ENCODE measurements around the gene LHPP.
A peak's percentile ranks its signal among the peaks of the same experiment; 100 is the strongest.

LHPP gene

GRCh38 chr10:124644771-124645415 lies 183.3 kb downstream of the LHPP start:
- Histone ChIP-seq H3K9me2 (ENCODE audit: low read depth, low read length) (no peaks in the 10 kb centered on the region), H4K20me1 (ENCODE audit: insufficient read depth, low read length) (no peaks in the 10 kb centered on the region), H3K27me3 (ENCODE audit: insufficient read depth, low read length) (no peaks in the 10 kb centered on the region), H3K9ac (ENCODE audit: low read length) (no peak overlapping the region), H3F3A (ENCODE audit: insufficient read depth, low read length) (no peaks in the 10 kb centered on the region), H3K79me2 (ENCODE audit: insufficient read depth, low read length) (peaks cover 4% of the 10 kb centered on the region; the same call in 1 of the 2 replicates), H3K36me3 (ENCODE audit: insufficient read depth, low read length) (peaks cover 32% of the 10 kb centered on the region), H2AFZ (ENCODE audit: low read length) (no peak overlapping the region), H3K4me1 (ENCODE audit: insufficient read depth, low read length, severe bottlenecking) (peaks cover 92% of the 10 kb centered on the region), H3K27ac (ENCODE audit: low read depth, low read length, poor library complexity, severe bottlenecking) (peak overlapping the region; percentile 32), H3K4me3 (ENCODE audit: low read depth, low read length, poor library complexity, severe bottlenecking) (no peak overlapping the region), H3K4me2 (ENCODE audit: low read length) (no peak overlapping the region), H3K9me3 (ENCODE audit: low read length) (no peaks in the 10 kb centered on the region)
- TF ChIP-seq CTCF (IDR thresholded peaks at IDR 0.05; ENCODE audit: low read length) (peak; percentile 46), EZH2 (IDR thresholded peaks at IDR 0.05; ENCODE audit: borderline replicate concordance, low read length) (no peak)

- no peaks in the 10 kb centered on the region for H3K27me3 ChIP-seq (ENCODE audit: insufficient read depth, low read length)
- H3K27ac ChIP-seq (ENCODE audit: low read depth, low read length, poor library complexity, severe bottlenecking) = no peak overlapping the region
- peaks cover 89% of the 10 kb centered on the region for H3K4me1 ChIP-seq (ENCODE audit: insufficient read depth, low read length, severe bottlenecking)
- no peaks in the 10 kb centered on the region for H3K9me2 ChIP-seq (ENCODE audit: low read depth, low read length)
- no peaks in the 10 kb centered on the region for H4K20me1 ChIP-seq (ENCODE audit: insufficient read depth, low read length)
- no peak overlapping the region for H3K4me2 ChIP-seq (ENCODE audit: low read length)
- TF ChIP-seq EZH2 (IDR thresholded peaks at IDR 0.05; ENCODE audit: borderline replicate concordance, low read length) = no peak
- TF ChIP-seq CTCF (IDR thresholded peaks at IDR 0.05; ENCODE audit: low read length) = no peak
- H2AFZ ChIP-seq (ENCODE audit: low read length) = no peak overlapping the region
- no peaks in the 10 kb centered on the region for H3F3A ChIP-seq (ENCODE audit: insufficient read depth, low read length)
- H3K79me2 ChIP-seq (ENCODE audit: insufficient read depth, low read length) = peaks cover under 1% of the 10 kb centered on the region; the same call in 1 of the 2 replicates
- H3K9me3 ChIP-seq (ENCODE audit: low read length) = no peaks in the 10 kb centered on the region
- no peak overlapping the region; the same call in 1 of the 2 replicates for H3K9ac ChIP-seq (ENCODE audit: low read length)
- H3K36me3 ChIP-seq (ENCODE audit: insufficient read depth, low read length) = peaks cover 36% of the 10 kb centered on the region
- no peak overlapping the region for H3K4me3 ChIP-seq (ENCODE audit: low read depth, low read length, poor library complexity, severe bottlenecking)
These were observed 184.0 kb downstream of the LHPP start for GRCh38 chr10:124645467-124646095.

- peak overlapping the region; percentile 45 for H3K27ac ChIP-seq (ENCODE audit: low read depth, low read length, poor library complexity, severe bottlenecking)
- no peaks in the 10 kb centered on the region for H3K27me3 ChIP-seq (ENCODE audit: insufficient read depth, low read length)
- no peak overlapping the region for H2AFZ ChIP-seq (ENCODE audit: low read length)
- peaks cover 38% of the 10 kb centered on the region for H3K36me3 ChIP-seq (ENCODE audit: insufficient read depth, low read length)
- no peak overlapping the region for H3K4me2 ChIP-seq (ENCODE audit: low read length)
- no peaks in the 10 kb centered on the region for H4K20me1 ChIP-seq (ENCODE audit: insufficient read depth, low read length)
- peaks cover 84% of the 10 kb centered on the region for H3K4me1 ChIP-seq (ENCODE audit: insufficient read depth, low read length, severe bottlenecking)
- no peak overlapping the region for H3K9ac ChIP-seq (ENCODE audit: low read length)
- no peaks in the 10 kb centered on the region; the same call in 1 of the 2 replicates for H3K79me2 ChIP-seq (ENCODE audit: insufficient read depth, low read length)
- TF ChIP-seq CTCF (IDR thresholded peaks at IDR 0.05; ENCODE audit: low read length) (no peak), EZH2 (IDR thresholded peaks at IDR 0.05; ENCODE audit: borderline replicate concordance, low read length) (no peak)
- no peak overlapping the region for H3K4me3 ChIP-seq (ENCODE audit: low read depth, low read length, poor library complexity, severe bottlenecking)
- no peaks in the 10 kb centered on the region for H3K9me3 ChIP-seq (ENCODE audit: low read length)
- H3K9me2 ChIP-seq (ENCODE audit: low read depth, low read length) = no peaks in the 10 kb centered on the region
- no peaks in the 10 kb centered on the region for H3F3A ChIP-seq (ENCODE audit: insufficient read depth, low read length)
These were observed 185.1 kb downstream of the LHPP start for GRCh38 chr10:124646483-124647352.
